Measurements from ENCODE around the gene PPIL1. TPM values are rescaled to one million over a fixed set of nuclear protein-coding genes. Genes with fewer than 3 reads are reported as not detected.
A peak's percentile ranks its signal among the peaks of the same experiment; 100 is the strongest.

PPIL1 gene
- total RNA-seq (10 to 100 TPM; 12.0 to 13.4 TPM), polyA plus RNA-seq (10 to 100 TPM in 1 of 2 donors, 1 to 10 TPM in 1; 9.6 to 33.7 TPM)
- long read RNA-seq, donor 1, transcript PPIL1-201 (4 exons, 1,739 nt): major isoform, 30 of 34 reads
- long read RNA-seq, donor 1, partial matches to known transcripts: 0 of 34 reads
- long read RNA-seq, donor 1, other reads (novel, unspliced or antisense): 4 of 34 reads
- long read RNA-seq, donor 2, partial matches to known transcripts: 0 of 4 reads
- long read RNA-seq, donor 2, other reads (novel, unspliced or antisense): 0 of 4 reads

DNA sequence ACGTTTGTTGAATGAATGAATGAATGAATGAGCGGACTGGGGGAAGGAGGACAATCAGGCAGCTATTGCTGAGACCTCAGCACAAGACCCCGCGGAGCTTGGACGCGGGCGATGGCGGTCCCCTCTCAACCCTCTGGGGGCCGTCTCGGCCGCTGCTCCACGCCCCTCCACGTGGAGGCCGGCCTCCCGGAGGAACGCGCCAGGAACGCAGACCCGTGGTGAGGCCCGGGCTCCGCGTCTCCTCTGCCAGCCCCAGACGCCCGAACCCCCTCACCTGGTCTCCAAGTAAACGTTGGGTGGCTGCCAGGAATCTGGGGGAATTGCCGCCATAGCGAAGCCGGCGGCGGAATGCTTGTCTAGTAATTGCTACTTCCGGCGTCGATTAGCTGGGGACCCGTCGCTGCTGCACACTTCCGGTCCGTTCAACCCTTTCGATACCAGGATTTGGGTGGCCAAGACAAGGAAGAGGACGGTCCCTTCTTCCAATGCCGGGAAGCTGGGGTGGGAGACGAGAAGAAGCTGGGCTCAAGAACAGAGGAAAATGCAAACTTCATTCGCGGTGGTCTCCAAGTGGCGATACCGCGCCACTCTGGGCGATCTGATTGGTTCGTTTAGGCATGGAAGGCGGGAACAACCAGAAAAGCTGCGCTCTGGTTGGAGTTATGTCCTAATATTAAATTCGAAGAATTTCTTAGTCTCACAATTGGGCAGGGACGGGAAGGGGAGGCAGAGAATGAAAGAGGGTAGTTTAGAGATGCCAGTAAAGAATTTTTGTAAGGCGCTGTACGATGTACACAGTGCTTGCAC, at the start of gene PPIL1:
Gene PPIL1, minus strand, starts transcription at position 361 of the 807 bp plus-strand sequence. Its CDS starts 31 bp downstream, at position 330.
- ATAC-seq (ENCODE audit: low FRiP score) (peak; percentile 94), DNase-seq (peak; percentile 88 to 94)

DNA sequence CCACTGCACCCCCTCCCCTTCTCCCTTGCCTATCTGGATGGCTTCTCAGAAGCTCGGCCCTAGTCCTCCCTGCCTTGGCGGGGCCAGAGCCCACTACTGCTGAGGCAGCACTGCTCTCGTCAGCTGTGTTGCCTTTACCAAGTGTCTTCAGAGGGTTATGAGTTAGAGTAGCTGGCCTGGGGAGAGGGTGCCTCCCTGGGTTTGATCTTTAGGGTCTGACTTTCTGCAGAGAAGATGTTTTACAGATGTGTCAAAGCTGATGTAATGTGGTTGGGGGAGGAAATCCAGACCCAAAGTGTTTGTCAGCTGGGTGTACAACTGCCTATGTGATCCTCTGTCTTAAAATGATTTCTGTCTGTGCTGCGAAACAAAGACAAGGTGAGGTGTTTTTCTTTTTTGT, 49.5 kb upstream of the PPIL1 start:
- H3K27ac ChIP-seq (ENCODE audit: low read depth in 1 of 2, low read length in 2 of 2): no peak overlapping the region
- H3K36me3 ChIP-seq (ENCODE audit: control insufficient read depth in 1 of 2, insufficient read depth in 2 of 2, low read length in 1 of 2): peaks cover 0 to 2% of the 10 kb centered on the region in 2 donors
- intact Hi-C loops (cut with DNase I): no loop called here

More for the DNA sequence above, at the start of gene PPIL1:
- Histone ChIP-seq H3K4me3 (ENCODE audit: low read length in 2 of 2) (peak within 1 kb of the TSS; percentile 86 to 96), H3K4me1 (ENCODE audit: control insufficient read depth in 1 of 2, insufficient read depth in 2 of 2, low read length in 2 of 2) (peaks cover 1 to 3% of the 10 kb centered on the region in 2 donors), H3K27me3 (ENCODE audit: control insufficient read depth in 1 of 2, insufficient read depth in 2 of 2, low read length in 1 of 2) (no peaks in the 10 kb centered on the region), H3K36me3 (ENCODE audit: control insufficient read depth in 1 of 2, insufficient read depth in 2 of 2, low read length in 1 of 2) (no peaks in the 10 kb centered on the region), H3K9me3 (ENCODE audit: control insufficient read depth, low read length) (no peaks in the 10 kb centered on the region), H3K27ac (ENCODE audit: low read depth in 1 of 2, low read length in 2 of 2) (peak within 1 kb of the TSS in 1 of 2 donors; percentile 74)
- WGBS, 2 donors: 0% methylated on average over 50 to 54 of the region's 54 CpGs
- intact Hi-C loops (cut with DNase I): no loop called here

DNA sequence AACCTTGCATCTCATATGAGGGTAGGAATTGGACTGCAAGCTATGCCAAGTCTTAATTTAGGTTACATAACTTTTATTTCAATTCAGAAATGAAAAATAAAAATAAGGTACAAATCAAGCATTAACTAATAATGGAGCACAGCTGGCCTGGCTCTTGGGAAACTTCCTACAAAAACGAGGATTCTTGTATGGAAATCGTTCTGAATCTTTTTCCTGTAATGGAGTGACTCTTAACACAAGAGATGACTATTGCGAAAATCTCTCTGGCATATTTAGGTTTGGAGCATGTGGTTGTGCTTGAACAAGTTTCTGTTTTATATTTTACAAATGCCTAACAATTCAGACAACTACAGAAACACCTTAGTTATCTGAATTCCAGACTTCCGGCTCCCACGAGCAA, 45.9 kb upstream of the PPIL1 start:
- ATAC-seq (ENCODE audit: low FRiP score) (no peak), DNase-seq (no peak)
- Histone ChIP-seq H3K4me1 (ENCODE audit: control insufficient read depth in 1 of 2, insufficient read depth in 2 of 2, low read length in 2 of 2) (peaks cover 0 to 14% of the 10 kb centered on the region in 2 donors), H3K9me3 (ENCODE audit: control insufficient read depth, low read length) (no peaks in the 10 kb centered on the region), H3K27me3 (ENCODE audit: control insufficient read depth in 1 of 2, insufficient read depth in 2 of 2, low read length in 1 of 2) (no peaks in the 10 kb centered on the region), H3K4me3 (ENCODE audit: low read length in 2 of 2) (no peak overlapping the region), H3K36me3 (ENCODE audit: control insufficient read depth in 1 of 2, insufficient read depth in 2 of 2, low read length in 1 of 2) (peaks cover 0 to 2% of the 10 kb centered on the region in 2 donors), H3K27ac (ENCODE audit: low read depth in 1 of 2, low read length in 2 of 2) (no peak overlapping the region)
- 68 to 75% methylated on average over 5 of the region's 5 CpGs for WGBS, 2 donors
- intact Hi-C loops (cut with DNase I): no loop called here

More for the DNA sequence above, 49.5 kb upstream of the PPIL1 start:
- Histone ChIP-seq H3K27me3 (ENCODE audit: control insufficient read depth in 1 of 2, insufficient read depth in 2 of 2, low read length in 1 of 2) (no peaks in the 10 kb centered on the region), H3K9me3 (ENCODE audit: control insufficient read depth, low read length) (no peaks in the 10 kb centered on the region), H3K4me3 (ENCODE audit: low read length in 2 of 2) (no peak overlapping the region), H3K4me1 (ENCODE audit: control insufficient read depth in 1 of 2, insufficient read depth in 2 of 2, low read length in 2 of 2) (peaks cover 0 to 6% of the 10 kb centered on the region in 2 donors)
- ATAC-seq (ENCODE audit: low FRiP score) (no peak), DNase-seq (no peak)
- 91 to 96% methylated on average over 4 of the region's 4 CpGs for WGBS, 2 donors

DNA sequence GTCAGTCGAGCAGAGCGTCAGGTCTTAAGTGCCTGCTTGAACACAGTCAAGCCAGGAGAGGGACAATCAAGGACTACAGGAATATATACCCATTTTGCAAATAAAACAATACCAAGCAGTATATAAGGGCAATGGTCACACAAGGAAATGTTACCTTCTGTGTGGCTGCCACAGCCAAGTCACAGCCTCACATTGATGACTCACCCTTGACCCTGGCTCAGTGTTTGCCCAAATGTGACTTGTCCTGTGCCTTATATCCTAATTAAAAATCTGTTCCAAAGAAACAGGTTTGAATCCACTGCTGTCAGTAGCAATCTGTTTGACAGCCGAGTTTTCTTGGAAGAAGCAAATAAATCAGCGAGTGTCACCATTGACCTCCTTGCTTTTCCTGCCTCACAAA, 45.4 kb upstream of the PPIL1 start:
- Histone ChIP-seq H3K27ac (ENCODE audit: low read depth in 1 of 2, low read length in 2 of 2) (no peak overlapping the region), H3K27me3 (ENCODE audit: control insufficient read depth in 1 of 2, insufficient read depth in 2 of 2, low read length in 1 of 2) (no peaks in the 10 kb centered on the region), H3K4me3 (ENCODE audit: low read length in 2 of 2) (no peak overlapping the region), H3K9me3 (ENCODE audit: control insufficient read depth, low read length) (no peaks in the 10 kb centered on the region), H3K4me1 (ENCODE audit: control insufficient read depth in 1 of 2, insufficient read depth in 2 of 2, low read length in 2 of 2) (peaks cover 0 to 14% of the 10 kb centered on the region in 2 donors), H3K36me3 (ENCODE audit: control insufficient read depth in 1 of 2, insufficient read depth in 2 of 2, low read length in 1 of 2) (peaks cover 0 to 2% of the 10 kb centered on the region in 2 donors)
- intact Hi-C loops (cut with DNase I): no loop called here
- ATAC-seq (ENCODE audit: low FRiP score) (no peak), DNase-seq (no peak)
- WGBS, 2 donors: 90 to 91% methylated on average over 4 of the region's 4 CpGs

DNA sequence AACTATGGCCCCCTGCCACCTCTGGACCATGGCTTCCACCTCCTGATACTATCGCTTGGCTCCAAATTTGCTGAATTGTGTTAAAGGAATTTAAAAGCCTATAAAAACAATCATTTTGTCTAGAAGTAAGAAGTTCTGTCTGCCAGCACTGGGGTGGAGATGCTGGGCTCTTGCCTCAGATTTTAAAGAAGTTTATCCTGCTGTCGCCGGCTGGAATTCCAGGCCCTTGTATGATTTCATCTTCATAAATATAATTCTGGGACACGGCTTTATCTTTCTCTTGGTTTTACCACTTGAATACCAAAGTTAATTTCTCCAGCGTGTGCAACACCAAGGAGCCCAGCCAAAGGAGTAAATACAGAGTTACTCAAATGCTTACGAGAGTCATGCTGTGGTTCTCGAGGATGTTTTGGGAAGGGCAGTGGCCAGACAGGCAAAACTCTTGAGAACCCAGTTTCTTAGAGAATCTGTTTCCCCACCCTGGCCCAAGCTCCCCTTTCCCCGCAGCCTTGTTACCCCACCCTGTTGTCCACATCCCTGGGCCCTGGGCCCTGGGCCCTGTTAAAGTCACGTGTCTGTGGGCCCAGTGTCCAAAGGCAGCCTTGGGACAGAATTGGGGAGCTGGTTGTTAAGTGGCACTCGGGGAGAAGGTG, 43.1 kb upstream of the PPIL1 start:
- no peak overlapping the region for H3K4me3 ChIP-seq (ENCODE audit: low read length in 2 of 2)
- peaks cover 0 to 14% of the 10 kb centered on the region in 2 donors for H3K4me1 ChIP-seq (ENCODE audit: control insufficient read depth in 1 of 2, insufficient read depth in 2 of 2, low read length in 2 of 2)
- intact Hi-C loops (cut with DNase I): no loop called here
- 6 to 11% methylated on average over 10 of the region's 10 CpGs for WGBS, 2 donors
- peak overlapping the region; percentile 15 to 49 for H3K27ac ChIP-seq (ENCODE audit: low read depth in 1 of 2, low read length in 2 of 2)
- peak in 1 of 2 donors; percentile 69 for DNase-seq
- peak; percentile 84 for ATAC-seq (ENCODE audit: low FRiP score)
- peaks cover 0 to 6% of the 10 kb centered on the region in 2 donors for H3K36me3 ChIP-seq (ENCODE audit: control insufficient read depth in 1 of 2, insufficient read depth in 2 of 2, low read length in 1 of 2)
- H3K9me3 ChIP-seq (ENCODE audit: control insufficient read depth, low read length): no peaks in the 10 kb centered on the region
- H3K27me3 ChIP-seq (ENCODE audit: control insufficient read depth in 1 of 2, insufficient read depth in 2 of 2, low read length in 1 of 2): no peaks in the 10 kb centered on the region

DNA sequence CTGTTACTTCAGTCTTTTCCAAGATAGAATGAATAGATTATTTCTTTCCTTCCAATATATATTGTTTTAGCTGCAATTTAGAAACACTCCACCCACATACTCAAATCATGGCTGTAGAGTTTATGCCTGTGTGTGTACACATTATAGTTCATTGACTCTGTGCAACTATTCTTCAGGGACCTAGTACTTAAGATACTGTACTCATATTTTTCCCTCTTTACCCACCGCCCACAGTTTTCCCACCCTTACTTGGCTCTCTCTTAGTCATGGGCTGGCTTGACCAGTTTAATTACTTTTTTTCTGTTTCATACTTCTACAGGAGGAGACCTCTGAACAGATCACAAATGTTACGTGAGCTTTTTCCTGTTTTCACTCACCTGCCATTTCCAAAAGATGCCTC, 41.5 kb upstream of the PPIL1 start:
- 53 to 65% methylated on average over 2 of the region's 2 CpGs for WGBS, 2 donors
- peaks cover 0 to 8% of the 10 kb centered on the region in 2 donors for H3K36me3 ChIP-seq (ENCODE audit: control insufficient read depth in 1 of 2, insufficient read depth in 2 of 2, low read length in 1 of 2)
- H3K4me1 ChIP-seq (ENCODE audit: control insufficient read depth in 1 of 2, insufficient read depth in 2 of 2, low read length in 2 of 2): peaks cover 0 to 14% of the 10 kb centered on the region in 2 donors
- H3K4me3 ChIP-seq (ENCODE audit: low read length in 2 of 2): no peak overlapping the region
- no peak overlapping the region for H3K27ac ChIP-seq (ENCODE audit: low read depth in 1 of 2, low read length in 2 of 2)
- H3K9me3 ChIP-seq (ENCODE audit: control insufficient read depth, low read length): no peaks in the 10 kb centered on the region
- intact Hi-C loops (cut with DNase I): no loop called here
- ATAC-seq (ENCODE audit: low FRiP score): no peak
- H3K27me3 ChIP-seq (ENCODE audit: control insufficient read depth in 1 of 2, insufficient read depth in 2 of 2, low read length in 1 of 2): no peaks in the 10 kb centered on the region
- DNase-seq: no peak

DNA sequence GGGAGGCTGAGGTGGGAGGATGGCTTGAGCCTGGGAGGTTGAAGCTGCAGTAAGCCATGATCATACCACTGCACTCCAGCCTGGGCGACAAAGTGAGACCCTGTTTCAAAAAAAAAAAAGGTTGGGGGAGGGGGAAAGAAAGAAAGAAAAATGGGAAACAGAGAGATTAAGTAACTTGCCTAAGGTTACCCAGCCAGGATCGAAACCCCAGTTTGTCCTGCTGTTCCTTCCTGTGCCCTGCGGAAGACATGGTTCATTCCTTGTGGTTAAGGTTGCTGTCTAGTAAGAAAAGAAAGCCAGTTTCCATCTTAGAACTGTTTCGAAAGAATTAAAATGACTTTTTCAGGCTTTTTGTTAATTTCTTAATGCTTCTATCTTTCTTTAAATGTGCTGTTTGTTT, 41.0 kb upstream of the PPIL1 start:
- intact Hi-C loops (cut with DNase I): no loop called here
- no peak for DNase-seq
- Histone ChIP-seq H3K9me3 (ENCODE audit: control insufficient read depth, low read length) (no peaks in the 10 kb centered on the region), H3K36me3 (ENCODE audit: control insufficient read depth in 1 of 2, insufficient read depth in 2 of 2, low read length in 1 of 2) (peaks cover 0 to 8% of the 10 kb centered on the region in 2 donors), H3K27ac (ENCODE audit: low read depth in 1 of 2, low read length in 2 of 2) (no peak overlapping the region), H3K4me3 (ENCODE audit: low read length in 2 of 2) (no peak overlapping the region), H3K27me3 (ENCODE audit: control insufficient read depth in 1 of 2, insufficient read depth in 2 of 2, low read length in 1 of 2) (no peaks in the 10 kb centered on the region), H3K4me1 (ENCODE audit: control insufficient read depth in 1 of 2, insufficient read depth in 2 of 2, low read length in 2 of 2) (peaks cover 0 to 14% of the 10 kb centered on the region in 2 donors)
- WGBS, 2 donors: 92 to 98% methylated on average over 4 of the region's 4 CpGs
- no peak for ATAC-seq (ENCODE audit: low FRiP score)

DNA sequence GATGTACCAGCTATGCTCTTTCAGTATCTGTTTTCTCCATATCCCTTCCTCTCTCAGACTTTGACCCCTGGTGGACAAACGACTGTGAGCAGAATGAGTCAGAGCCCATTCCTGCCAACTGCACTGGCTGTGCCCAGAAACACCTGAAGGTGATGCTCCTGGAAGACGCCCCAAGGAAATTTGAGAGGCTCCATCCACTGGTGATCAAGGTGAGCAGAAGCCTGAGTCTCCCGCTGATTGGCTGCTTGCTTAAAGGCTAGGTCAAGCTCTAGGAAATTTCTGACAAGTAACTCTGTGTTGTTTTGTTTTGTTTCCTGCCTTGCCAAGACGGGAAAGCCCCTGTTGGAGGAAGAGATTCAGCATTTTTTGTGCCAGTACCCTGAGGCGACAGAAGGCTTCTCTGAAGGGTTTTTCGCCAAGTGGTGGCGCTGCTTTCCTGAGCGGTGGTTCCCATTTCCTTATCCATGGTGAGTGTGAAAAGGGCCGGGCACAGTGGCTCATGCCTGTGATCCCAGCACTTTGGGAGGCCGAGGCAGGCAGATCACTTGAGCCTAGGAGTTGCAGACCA, 39.7 kb upstream of the PPIL1 start:
- H3K27me3 ChIP-seq (ENCODE audit: control insufficient read depth in 1 of 2, insufficient read depth in 2 of 2, low read length in 1 of 2): no peaks in the 10 kb centered on the region
- no peak overlapping the region for H3K27ac ChIP-seq (ENCODE audit: low read depth in 1 of 2, low read length in 2 of 2)
- intact Hi-C loops (cut with DNase I): no loop called here
- H3K9me3 ChIP-seq (ENCODE audit: control insufficient read depth, low read length): no peaks in the 10 kb centered on the region
- 56 to 62% methylated on average over 10 of the region's 10 CpGs for WGBS, 2 donors
- no peak overlapping the region for H3K4me3 ChIP-seq (ENCODE audit: low read length in 2 of 2)
- DNase-seq (peak in 1 of 2 donors; percentile 59), ATAC-seq (ENCODE audit: low FRiP score) (no peak)
- H3K36me3 ChIP-seq (ENCODE audit: control insufficient read depth in 1 of 2, insufficient read depth in 2 of 2, low read length in 1 of 2): peaks cover 0 to 6% of the 10 kb centered on the region in 2 donors
- H3K4me1 ChIP-seq (ENCODE audit: control insufficient read depth in 1 of 2, insufficient read depth in 2 of 2, low read length in 2 of 2): peaks cover 0 to 11% of the 10 kb centered on the region in 2 donors

Data from aorta (tissue), 5 donors.